Measurements from ENCODE around the gene GSAP. TPM values are rescaled to one million over a fixed set of nuclear protein-coding genes. Genes with fewer than 3 reads are reported as not detected.

Gene GSAP
- polyA plus RNA-seq, 4 donors, result 7.8 to 12.4 (median 11.0) TPM

DNA sequence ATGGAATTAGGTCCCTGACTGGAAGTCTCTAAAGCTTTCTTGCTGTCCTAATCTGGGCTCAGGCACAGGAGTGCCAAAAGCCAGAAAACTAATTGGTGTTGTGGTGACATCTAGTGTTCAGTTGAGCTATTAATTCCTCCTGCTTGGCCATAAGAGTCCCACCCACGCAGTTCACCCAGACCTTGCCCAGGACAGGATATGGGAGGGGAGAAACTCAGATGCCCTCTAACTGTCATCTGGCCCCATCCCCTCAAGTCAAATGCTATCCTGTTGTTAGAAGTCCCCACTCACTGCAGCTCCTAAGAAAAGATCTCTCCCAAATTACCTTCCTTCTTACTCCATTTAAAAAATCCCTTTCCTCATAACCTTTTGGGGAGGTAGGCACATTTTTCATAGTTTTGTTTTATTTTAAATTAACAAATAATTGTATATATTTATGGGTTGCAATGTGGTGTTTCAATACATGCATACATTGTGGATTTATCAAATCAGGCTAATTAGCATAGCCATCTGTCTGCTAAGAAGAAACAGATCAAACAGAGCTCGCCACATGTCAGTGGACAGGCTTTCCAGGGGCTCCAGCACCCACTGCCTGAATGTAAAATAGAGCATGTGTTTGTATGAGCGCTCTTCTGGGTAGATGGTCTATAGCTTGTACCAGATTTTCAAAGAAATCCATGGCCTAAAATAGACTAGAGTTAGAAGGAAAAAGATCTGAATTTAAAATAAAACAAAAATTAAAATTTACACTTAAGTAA lies 84.0 kb downstream of the GSAP start:
- peak; percentile 71 to 76 (median 72) for DNase-seq (ENCODE audit: low read depth in 4 of 4, low spot score in 3 of 4)

DNA sequence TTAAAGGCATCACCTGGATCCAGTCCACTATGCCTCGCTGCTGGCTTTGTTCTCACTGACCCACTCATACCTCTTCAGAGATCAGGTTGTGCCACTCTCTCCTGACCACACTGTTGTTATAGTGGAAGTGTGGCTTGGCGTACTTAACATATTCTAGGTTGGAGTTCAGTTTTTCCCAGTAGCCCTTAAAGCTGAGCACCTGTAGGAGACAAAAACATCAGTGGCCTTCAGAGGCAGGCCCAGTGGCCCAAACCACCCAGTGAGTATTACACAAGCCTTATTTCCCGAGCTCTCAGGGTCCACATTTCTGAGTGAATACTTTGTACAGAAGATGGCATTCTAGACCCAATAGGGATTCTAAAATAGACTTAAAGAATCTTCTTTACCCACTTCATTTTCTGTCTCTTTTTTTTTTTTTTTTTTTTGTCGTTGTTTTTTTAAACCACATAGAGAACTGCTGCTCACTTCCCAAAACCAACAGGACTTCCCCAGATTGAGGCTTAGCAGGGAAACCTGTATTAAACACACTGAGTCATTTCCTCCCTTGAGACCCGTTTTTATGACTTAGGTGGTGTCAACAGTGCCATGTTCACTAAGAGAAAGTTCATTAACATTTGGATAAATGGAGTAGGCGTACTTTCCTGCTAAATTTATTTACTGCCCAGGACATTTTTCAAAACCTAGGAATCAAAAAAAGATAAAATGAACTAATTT lies 85.8 kb downstream of the GSAP start:
- no peak for DNase-seq (ENCODE audit: low read depth in 4 of 4, low spot score in 3 of 4)

DNA sequence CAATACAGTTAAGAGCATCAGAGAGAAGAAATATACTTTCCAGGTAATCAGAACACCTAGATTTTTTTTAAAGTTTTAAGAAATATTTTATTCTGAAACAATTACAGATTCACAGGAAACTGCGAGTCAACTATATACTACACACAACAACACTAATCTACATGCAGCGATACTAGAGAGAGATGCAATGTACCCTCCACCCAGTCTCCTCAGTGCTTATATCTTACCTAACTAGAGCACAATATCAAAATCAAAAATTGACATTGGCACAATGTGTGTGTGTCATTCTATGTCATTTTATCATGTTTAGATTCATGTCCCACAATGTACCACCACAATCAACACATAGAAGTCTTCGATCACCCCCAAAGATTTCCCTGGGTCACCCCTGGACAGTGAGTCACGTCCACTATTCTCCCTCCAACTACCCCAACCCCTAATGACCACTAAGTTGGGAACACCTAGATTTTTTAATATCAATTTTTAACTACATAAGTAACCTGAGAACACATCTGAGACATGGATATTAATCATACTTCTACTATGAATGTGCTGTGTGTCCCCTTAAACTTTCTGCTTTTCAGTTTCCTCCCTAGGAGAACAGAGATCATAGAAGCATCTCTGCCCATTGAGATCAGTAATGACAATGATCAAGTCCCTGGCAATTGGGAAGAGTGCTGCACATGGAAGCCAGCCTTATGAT lies 86.5 kb downstream of the GSAP start:
- DNase-seq (ENCODE audit: low read depth in 4 of 4, low spot score in 3 of 4), result no peak

DNA sequence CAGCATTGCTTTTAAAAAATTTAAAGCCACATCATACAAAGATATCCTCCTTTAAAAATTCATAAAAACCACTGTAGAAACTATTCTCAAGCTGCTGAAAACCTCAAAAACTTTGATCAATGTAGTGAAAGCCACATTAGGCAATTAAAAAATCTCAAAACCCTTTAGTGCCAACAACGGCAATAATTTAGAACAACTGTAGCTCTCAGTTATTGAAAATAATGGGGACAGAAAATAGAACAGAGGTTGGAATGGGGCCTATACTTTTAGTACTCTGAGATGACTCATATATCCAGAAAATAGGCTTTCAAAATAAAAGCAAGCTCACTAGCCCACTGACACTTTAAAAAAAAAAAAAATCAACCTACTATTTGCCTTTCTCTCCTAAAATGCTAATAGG lies 87.5 kb downstream of the GSAP start:
- no peak for DNase-seq (ENCODE audit: low read depth in 4 of 4, low spot score in 3 of 4)

DNA sequence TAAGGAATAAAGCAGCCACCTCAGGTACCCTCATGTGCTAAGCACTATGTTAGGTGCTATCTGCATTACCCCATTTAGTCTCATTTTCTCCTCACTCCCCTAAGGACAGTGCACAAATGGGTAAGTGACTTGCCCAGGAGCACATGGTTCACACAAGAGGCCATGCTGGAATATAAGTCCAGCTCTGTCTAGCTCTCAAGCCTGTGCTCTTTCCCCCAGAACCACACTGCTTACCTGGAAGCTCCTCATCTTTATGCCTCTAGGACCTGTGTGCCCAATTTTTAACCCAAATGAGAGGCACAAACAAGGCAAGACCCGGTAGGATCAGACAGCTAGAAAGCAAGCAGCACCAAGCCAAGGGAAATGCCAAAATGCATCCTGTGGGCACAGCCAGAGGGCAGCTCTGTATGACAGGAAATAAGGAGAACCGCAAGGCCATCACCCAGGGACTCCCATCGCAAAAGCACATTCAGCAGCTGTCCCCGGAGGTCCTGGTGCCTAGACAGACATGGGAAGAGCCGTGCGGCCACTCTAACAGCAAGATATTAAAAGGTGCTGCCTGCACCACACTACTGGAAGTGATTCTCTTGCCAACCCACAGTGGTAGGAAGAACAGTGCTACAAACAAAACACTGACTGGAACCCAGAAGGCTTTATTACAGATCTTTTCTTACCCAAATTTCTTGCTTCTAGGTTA lies 88.1 kb downstream of the GSAP start:
- DNase-seq (ENCODE audit: low read depth in 4 of 4, low spot score in 3 of 4), result no peak

DNA sequence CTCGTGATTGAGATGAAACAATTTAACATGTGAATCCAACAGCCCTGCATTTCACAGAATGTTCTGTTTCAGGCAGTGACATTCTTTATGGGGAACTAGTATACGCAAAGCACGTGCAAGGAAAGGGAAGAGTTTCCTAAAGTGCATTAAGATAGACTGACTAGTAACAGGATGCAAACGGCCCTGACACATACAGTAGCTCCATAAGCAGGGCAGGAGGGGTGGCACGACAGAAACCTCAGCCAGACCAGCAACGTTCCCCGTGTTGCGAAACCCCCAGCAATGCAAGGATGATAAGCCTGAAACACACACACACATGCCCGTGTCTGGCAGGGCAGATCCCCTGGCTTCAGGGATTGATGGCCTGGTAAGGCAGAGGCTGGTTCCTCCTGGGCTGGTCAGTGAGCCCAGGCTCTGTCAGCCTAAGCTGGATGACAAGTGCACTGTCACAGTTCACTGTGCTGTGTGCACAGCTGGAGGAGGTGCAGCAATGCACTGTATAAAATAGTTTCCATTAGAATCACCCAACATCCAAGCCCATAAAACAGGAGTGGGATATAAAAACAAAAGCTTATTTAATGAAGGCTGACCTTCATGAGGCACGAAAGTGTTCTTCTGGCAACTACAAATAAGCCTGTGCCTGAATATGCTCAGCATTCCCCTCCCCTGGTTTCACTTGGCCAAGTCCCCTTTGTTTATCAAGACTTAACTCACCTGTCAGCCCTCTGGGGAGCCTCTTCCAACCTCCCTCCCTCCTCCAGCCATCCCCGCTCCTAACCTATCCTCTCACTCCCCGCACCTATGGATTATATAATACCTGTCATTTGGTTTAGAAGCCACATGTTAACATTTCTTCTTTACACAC lies 88.8 kb downstream of the GSAP start:
- DNase-seq (ENCODE audit: low read depth in 4 of 4, low spot score in 3 of 4), result no peak

DNA sequence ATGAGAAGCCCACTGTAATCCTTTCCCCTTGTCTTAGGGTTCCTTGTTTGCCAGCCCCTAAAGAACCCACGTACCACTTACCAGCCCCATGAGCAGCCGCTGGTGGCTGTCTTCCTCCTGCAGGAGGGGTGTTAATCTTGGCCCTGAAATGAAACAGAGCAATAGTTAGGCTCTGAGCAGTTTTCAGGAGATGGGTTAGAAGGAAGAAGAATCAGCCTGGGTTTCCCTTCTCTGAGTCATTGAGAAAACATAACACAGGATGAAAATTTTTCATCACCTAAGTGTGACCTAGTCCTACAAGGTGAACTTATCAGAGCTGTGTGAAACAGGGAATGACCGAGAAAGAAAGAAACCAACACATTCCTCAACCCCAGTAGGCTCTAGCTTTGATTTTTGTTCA lies 90.0 kb downstream of the GSAP start:
- no peak for DNase-seq (ENCODE audit: low read depth in 4 of 4, low spot score in 3 of 4)

DNA sequence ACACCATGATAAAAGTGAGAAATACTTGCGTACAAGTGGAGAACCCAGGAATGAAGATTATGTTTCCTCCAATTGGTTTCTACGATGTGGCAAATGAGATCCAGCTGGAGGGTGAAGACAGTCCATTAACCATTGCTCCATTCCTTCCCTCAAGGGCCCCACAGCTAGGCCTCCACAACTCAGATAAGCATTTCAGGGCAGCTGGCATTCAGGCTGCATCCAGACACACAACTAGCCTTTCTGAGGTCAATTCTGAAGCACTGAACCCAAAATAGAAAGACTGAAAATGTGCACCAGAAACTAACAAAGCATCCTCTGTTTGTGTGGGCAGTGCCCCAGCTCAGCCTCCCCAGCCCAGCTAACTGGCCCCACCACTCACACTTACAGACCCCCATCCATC lies 94.8 kb downstream of the GSAP start:
- DNase-seq (ENCODE audit: low read depth in 4 of 4, low spot score in 3 of 4), result no peak

DNA sequence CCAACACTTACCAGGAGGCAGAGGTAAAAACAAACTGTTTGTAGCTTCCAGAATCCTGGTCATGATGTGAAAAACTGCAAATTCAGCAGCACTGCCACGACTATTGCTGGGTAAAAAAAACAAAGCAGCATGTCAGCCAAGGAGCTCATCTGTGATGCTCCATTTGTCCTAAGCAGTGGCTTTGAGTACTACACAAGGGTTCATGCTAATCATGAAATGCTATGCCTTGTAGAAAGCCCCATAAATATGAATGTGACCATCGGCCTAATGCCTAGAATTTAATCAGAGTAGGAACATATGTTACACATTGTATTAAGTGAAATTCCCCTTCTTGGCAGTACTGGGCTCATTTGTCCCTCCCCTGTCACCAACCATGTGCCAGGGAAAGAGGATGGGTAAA lies 95.4 kb downstream of the GSAP start:
- no peak for DNase-seq (ENCODE audit: low read depth in 4 of 4, low spot score in 3 of 4)

DNA sequence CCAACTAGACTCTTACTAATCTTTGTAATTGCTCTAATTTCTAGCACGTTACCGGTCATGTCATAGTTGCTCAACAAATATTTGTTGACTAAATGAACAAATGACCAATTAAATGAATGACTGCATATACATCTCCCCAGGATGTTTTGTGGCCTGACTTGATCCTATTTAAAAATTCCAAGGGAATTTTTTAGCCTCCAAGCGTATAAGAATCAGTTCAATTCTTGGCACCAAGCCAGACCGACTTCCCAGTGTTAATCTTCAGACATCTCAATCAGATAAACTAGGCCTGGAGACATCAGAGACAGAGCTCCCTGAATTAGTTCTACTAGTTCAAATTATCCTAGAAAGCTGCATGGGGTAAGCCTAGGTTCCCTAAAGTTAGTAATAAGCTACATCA lies 96.0 kb downstream of the GSAP start:
- no peak for DNase-seq (ENCODE audit: low read depth in 4 of 4, low spot score in 3 of 4)

DNA sequence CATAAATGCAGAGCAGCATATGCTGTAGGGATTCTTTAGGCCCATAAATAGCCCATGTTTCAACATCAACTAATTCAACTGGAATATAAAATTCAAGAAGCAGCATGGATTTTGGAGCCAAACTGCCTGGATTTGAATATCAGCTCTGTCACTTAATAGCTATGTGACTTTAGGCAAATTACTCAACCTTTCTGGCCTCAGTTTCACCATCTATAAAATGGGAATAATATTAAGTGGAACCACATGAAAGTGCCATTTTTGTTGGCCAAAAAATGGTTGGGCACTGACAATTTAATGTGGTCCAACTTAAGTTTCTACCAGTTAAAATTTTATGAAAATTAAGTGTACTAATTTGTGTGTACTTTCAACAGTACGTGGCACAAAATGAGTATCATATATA lies 98.1 kb downstream of the GSAP start:
- no peak for DNase-seq (ENCODE audit: low read depth in 4 of 4, low spot score in 3 of 4)

DNA sequence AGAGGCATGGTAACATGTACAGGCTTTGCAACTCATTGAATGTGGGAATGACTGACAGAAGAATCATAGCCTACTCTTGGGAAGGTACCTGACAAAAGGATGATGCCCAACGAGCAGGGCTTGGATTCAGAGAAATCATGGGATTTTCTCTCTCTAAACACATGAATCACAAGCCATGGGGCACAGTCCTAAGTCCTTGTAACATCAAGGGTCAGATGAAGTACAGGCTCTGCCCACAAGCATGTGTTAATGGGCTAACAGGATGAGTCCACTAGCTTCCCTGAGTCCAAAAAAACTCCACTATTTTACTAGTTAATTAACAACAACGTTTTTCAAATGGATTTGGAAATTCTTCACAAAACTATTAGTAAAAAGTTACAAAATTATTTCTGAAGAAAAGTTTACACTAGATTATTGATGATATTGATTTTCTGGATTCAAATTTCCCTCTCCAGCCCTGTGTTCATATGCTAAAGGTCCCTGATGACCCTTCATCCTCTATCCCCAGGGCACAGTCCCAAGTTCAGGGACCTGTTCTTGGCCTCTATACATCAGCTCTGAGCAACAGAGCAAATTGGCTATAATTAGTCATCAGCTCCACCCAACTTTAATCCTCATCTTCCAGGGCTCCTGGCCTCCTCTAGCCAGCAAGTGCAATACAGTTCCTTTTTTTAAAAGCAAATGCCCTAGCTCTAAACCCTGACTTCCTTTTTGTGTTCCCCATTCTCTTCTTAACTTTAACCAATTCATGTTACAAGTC lies 99.8 kb downstream of the GSAP start:
- DNase-seq (ENCODE audit: low read depth in 4 of 4, low spot score in 3 of 4), result no peak

DNA sequence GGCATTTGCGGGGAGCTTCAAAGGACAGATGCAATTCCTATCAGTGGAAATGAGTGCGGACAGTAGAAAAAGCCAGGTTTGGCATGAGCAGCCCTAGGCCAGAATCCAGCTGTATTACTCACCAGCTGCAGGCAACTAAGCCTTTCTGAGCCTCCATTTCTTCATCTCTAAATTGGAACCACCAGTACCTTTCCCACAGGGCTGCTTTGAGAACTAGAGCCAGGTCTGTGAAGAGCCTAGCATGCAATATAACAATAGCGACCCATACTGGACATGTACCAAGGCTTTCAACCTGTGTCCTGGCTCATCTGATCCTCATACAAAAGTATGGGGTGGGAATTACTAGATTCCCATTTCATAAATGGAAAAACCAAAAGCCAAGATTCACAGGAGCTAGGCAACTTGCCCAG lies 101.0 kb downstream of the GSAP start:
- no peak for DNase-seq (ENCODE audit: low read depth in 4 of 4, low spot score in 3 of 4)

DNA sequence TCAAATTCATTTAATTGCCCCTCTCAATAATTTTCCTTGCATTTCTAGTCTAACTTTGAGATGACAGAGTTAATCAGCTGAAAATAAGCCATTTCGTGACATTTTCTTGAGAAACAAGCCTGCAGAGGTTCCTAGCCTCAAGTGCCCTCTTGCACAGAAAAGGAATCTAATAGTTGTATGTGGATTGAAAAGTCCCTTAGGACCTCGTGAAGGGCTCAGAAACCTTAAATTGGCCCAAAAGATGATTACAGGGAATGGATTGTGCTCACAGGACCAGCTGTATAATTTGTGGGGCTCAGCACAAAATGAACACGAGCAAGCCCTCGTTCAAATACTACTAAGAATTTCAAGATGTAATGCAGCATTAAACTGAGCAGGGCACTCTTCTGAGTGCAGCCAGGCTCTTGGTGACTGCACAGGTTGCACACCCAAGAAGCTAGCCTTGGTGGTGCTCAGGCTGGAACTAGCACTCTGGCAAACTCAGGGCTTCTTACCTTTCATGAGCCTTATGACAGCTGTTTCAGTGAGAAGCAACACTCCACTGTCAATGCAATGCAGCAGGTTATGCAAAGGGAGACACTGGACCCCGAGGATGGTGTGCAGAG lies 102.2 kb downstream of the GSAP start:
- no peak for DNase-seq (ENCODE audit: low read depth in 4 of 4, low spot score in 3 of 4)

DNA sequence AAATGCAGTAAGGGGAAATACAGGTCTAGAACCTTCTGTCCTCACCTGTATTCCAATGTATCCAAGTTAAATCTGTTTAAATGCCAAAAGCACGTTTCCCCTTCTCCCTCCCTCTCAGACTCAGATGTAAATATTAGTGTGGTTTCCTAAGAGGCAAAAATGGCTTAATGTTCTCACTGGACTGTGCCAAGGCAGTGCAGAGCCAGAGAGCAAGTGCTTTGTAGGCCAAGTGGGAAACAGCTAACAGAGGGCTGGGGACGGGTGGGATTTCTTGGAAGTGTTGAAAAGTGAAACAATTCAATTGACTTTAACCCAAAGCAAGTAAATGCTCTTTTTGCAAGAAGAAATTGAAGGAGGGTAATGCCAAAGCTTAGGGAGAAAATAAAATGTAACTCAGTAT lies 103.1 kb downstream of the GSAP start:
- no peak for DNase-seq (ENCODE audit: low read depth in 4 of 4, low spot score in 3 of 4)

DNA sequence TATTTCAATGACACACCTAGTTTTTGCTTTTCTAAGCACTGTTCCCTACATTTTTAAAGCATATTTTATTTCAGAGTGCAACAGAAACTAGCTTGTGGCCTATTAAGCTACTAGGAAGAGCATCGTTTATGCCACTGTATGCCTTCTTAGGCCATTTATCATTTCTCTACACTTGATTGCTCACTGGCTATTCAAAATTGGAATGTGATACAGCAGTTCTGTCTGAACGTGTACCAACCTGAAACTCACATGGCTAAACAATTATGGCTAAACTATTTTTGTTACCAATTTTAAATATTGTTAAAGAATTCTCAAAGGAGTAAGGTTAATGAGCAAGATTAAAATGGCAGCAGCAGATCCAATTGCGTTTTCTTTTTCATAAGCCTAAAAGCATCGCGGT lies 105.2 kb downstream of the GSAP start:
- no peak for DNase-seq (ENCODE audit: low read depth in 4 of 4, low spot score in 3 of 4)

DNA sequence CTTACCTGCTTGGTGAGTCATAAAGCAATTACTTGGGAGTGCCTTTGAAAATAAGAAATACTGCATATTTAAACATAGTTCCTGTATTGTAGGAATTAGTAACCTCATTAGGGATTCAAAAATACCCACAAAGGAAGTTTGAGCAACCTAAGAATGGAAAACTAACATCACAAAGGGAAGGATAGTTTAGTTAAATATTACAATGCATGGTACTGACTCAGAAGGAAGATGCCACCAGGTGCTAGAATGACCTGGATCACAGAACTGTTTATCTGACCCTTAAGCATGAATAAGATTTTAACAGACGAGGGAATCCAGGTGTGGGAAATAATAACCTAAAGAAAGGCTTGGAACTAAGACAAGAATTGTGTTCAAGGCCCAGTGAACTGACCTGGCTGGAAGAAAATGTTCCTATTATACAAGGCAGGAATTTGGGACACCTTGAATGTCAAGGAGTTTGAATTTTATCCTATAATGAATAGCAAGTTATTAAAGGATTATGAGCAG lies 106.4 kb downstream of the GSAP start:
- DNase-seq (ENCODE audit: low read depth in 4 of 4, low spot score in 3 of 4), result no peak

DNA sequence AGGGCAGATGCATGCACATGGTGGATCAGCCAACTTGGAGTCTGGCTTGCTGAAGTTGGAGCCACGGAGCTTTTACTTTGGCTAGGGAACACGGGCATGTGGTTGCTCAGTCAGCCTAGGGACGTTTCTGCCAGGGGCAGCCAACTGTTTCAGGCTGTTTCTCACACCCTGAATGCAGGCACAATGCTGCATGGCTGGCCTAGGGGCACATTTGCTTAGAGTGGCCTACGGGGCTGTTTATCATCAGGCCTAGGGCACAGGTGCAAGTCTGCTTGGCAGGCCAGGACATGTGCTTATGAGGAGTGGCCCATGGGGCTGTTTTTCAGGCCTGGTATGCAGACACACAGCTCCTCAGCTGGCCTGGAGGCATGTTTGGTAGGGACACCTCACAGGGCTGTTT lies 107.4 kb downstream of the GSAP start:
- no peak for DNase-seq (ENCODE audit: low read depth in 4 of 4, low spot score in 3 of 4)

Measured in right renal pelvis (tissue), 4 donors.